K562 (cell line): ENCODE results near the gene ABRAXAS1.
"Not testable (repeated sequence)": the region's sequence is repeated elsewhere in the genome, so short reads cannot be mapped to it uniquely, and the experiment has no call there.

Experiments
- BHLHE40 ChIP-seq: IDR thresholded peaks from 2 replicates; pipeline ENCODE4 v1.6.1; 2011; ENCODE audit warnings: low read length, improper control_type of control experiment
- CBX5 ChIP-seq: IDR thresholded peaks from 2 replicates; pipeline ENCODE4 v1.6.1; 2014; ENCODE audit warnings: low read depth, borderline replicate concordance
- FOXA1 ChIP-seq: fragments of 450-650 bp; IDR thresholded peaks from 2 replicates; pipeline ENCODE4 v1.6.1; 2016; ENCODE audit warnings: mild to moderate bottlenecking, borderline replicate concordance
- MTF1 ChIP-seq: fragments of 250-450 bp; sonication (Bioruptor Pico); IDR thresholded peaks from 2 replicates; pipeline ENCODE4 v1.9.0; 2021; ENCODE audit warnings: moderate library complexity, mild to moderate bottlenecking, inconsistent platforms, borderline replicate concordance
- NCOA6 ChIP-seq: fragments of 450-650 bp; IDR thresholded peaks from 2 replicates; pipeline ENCODE4 v1.6.1; 2017; ENCODE audit warnings: mild to moderate bottlenecking
- SMC3 ChIP-seq: conservative IDR thresholded peaks from 2 replicates; pipeline ENCODE4 v1.6.1; 2011; ENCODE audit warnings: low read depth, low read length, improper control_type of control experiment; ENCODE audit not compliant: insufficient read depth
- YY1 ChIP-seq, 3 experiments: IDR thresholded peaks; 2 replicates each; pipeline ENCODE4 v1.6.1; 2011; ENCODE audit warnings: low read length in 2 of 3, mild to moderate bottlenecking in 2 of 3, moderate library complexity in 2 of 3, borderline replicate concordance in 1 of 3, control low read depth in 1 of 3, low read depth in 1 of 3; ENCODE audit not compliant: insufficient read depth in 3 of 3, insufficient replicate concordance in 2 of 3, control insufficient read depth in 1 of 3, insufficient read length in 1 of 3; ENCODE audit errors: extremely low read depth in 1 of 3
- ZNF324 ChIP-seq: fragments of 250-450 bp; sonication (Bioruptor Pico); IDR thresholded peaks from 2 replicates; pipeline ENCODE4 v1.4.0; 2020; ENCODE audit warnings: mild to moderate bottlenecking
- TF ChIP-seq, protein P1 (sequence below), 3 experiments: fragments of 200-800 bp in 1 of 3; fragments of 250-450 bp in 1 of 3; fragments of 450-650 bp in 1 of 3; sonication (Bioruptor Pico) in 1 of 3; sonication (Bioruptor generic) in 1 of 3; formaldehyde crosslinking in 1 of 3; IDR thresholded peaks; 2 replicates each; pipeline versions ENCODE4 v1.6.1 to v1.8.0; 2016 to 2022; ENCODE audit warnings: mild to moderate bottlenecking in 2 of 3, missing genetic modification characterization in 2 of 3, missing compliant biosample characterization in 1 of 3, moderate library complexity in 1 of 3
- TF ChIP-seq, protein P2 (sequence below): sonication (generic); formaldehyde crosslinking; IDR thresholded peaks from 2 replicates; pipeline ENCODE4 v1.9.0; 2022; ENCODE audit warnings: mild to moderate bottlenecking, missing genetic modification reagents
- TF ChIP-seq, protein P3 (sequence below), 2 experiments: fragments of 450-650 bp; conservative IDR thresholded peaks; 2 replicates each; pipeline ENCODE4 v1.6.1; 2017; ENCODE audit warnings: mild to moderate bottlenecking in 2 of 2, moderate library complexity in 2 of 2

DNA sequence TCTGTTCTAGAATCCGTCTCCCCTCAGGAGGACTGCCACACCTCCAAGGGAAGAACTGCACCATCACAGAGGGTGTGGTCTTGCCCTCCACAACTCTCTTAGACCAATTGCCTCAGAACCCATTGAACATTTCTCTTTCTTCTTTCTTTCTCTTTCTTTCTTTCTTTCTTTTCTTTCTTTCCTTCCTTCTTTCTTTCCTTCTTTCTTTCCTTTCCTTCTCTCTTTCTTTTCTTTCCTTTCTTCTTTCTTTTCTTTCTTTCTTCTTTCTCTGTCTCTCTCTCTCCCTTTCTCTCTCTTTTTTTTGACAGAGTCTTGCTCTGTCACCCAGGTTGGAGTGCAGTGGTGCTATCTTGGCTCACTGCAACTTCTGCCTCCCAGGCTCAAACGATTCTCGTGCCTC lies 16.8 kb upstream of the ABRAXAS1 start:
- TF ChIP-seq, protein P1, sequence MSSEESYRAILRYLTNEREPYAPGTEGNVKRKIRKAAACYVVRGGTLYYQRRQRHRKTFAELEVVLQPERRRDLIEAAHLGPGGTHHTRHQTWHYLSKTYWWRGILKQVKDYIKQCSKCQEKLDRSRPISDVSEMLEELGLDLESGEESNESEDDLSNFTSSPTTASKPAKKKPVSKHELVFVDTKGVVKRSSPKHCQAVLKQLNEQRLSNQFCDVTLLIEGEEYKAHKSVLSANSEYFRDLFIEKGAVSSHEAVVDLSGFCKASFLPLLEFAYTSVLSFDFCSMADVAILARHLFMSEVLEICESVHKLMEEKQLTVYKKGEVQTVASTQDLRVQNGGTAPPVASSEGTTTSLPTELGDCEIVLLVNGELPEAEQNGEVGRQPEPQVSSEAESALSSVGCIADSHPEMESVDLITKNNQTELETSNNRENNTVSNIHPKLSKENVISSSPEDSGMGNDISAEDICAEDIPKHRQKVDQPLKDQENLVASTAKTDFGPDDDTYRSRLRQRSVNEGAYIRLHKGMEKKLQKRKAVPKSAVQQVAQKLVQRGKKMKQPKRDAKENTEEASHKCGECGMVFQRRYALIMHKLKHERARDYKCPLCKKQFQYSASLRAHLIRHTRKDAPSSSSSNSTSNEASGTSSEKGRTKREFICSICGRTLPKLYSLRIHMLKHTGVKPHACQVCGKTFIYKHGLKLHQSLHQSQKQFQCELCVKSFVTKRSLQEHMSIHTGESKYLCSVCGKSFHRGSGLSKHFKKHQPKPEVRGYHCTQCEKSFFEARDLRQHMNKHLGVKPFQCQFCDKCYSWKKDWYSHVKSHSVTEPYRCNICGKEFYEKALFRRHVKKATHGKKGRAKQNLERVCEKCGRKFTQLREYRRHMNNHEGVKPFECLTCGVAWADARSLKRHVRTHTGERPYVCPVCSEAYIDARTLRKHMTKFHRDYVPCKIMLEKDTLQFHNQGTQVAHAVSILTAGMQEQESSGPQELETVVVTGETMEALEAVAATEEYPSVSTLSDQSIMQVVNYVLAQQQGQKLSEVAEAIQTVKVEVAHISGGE (CRISPR knock-in tag; IDR thresholded peaks at IDR 0.05): not testable (repeated sequence)
- not testable (repeated sequence) for TF ChIP-seq SMC3; YY1 (IDR thresholded peaks at IDR 0.05; ENCODE audit: borderline replicate concordance in 1 of 3, control insufficient read depth in 1 of 3, extremely low read depth in 1 of 3, insufficient read depth in 3 of 3, insufficient read length in 1 of 3, insufficient replicate concordance in 2 of 3, low read depth in 1 of 3, low read length in 2 of 3); BHLHE40; FOXA1; ZNF324 (CRISPR knock-in tag); MTF1; CBX5; NCOA6
- TF ChIP-seq, protein P2, sequence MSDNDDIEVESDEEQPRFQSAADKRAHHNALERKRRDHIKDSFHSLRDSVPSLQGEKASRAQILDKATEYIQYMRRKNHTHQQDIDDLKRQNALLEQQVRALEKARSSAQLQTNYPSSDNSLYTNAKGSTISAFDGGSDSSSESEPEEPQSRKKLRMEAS (CRISPR knock-in tag): not testable (repeated sequence)
- TF ChIP-seq, protein P3, sequence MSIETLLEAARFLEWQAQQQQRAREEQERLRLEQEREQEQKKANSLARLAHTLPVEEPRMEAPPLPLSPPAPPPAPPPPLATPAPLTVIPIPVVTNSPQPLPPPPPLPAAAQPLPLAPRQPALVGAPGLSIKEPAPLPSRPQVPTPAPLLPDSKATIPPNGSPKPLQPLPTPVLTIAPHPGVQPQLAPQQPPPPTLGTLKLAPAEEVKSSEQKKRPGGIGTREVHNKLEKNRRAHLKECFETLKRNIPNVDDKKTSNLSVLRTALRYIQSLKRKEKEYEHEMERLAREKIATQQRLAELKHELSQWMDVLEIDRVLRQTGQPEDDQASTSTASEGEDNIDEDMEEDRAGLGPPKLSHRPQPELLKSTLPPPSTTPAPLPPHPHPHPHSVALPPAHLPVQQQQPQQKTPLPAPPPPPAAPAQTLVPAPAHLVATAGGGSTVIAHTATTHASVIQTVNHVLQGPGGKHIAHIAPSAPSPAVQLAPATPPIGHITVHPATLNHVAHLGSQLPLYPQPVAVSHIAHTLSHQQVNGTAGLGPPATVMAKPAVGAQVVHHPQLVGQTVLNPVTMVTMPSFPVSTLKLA (conservative IDR thresholded peaks at IDR 0.05): not testable (repeated sequence)
